Thymus (tissue), 11 donors: Measurements from ENCODE around the gene NOS3. TPM values are rescaled to one million over a fixed set of nuclear protein-coding genes. Genes with fewer than 3 reads are reported as not detected.

Experiments
- DNase-seq, 9 donors: peaks; one replicate each; pipeline ENCODE4 v3.0.0-alpha.2; 2013; ENCODE audit warnings: low spot score in 9 of 9, low read depth in 6 of 9, missing footprints in 1 of 9
- H3K27ac ChIP-seq, 2 donors: one replicate each; pipeline ENCODE4 v1.5.1; 2013; ENCODE audit warnings: control low read depth in 1 of 2, low read depth in 1 of 2, low read length in 1 of 2, mild to moderate bottlenecking in 1 of 2, moderate library complexity in 1 of 2
- H3K27me3 ChIP-seq, 2 donors: one replicate each; pipeline ENCODE4 v1.5.1; 2013; ENCODE audit warnings: low read length in 1 of 2; ENCODE audit not compliant: control insufficient read depth in 2 of 2, insufficient read depth in 1 of 2
- H3K36me3 ChIP-seq, 2 donors: one replicate each; pipeline ENCODE4 v1.5.1; 2013; ENCODE audit warnings: low read length in 1 of 2, mild to moderate bottlenecking in 1 of 2, moderate library complexity in 1 of 2; ENCODE audit not compliant: control insufficient read depth in 2 of 2, insufficient read depth in 2 of 2
- H3K4me1 ChIP-seq, 2 donors: one replicate each; pipeline ENCODE4 v1.5.1; 2013; ENCODE audit warnings: low read length in 2 of 2; ENCODE audit not compliant: control insufficient read depth in 2 of 2, insufficient read depth in 2 of 2
- H3K4me3 ChIP-seq, 2 donors: one replicate each; pipeline ENCODE4 v1.5.1; 2013; ENCODE audit warnings: low read length in 2 of 2, control low read depth in 1 of 2, mild to moderate bottlenecking in 1 of 2
- H3K9me3 ChIP-seq, 2 donors: one replicate each; pipeline ENCODE4 v1.5.1; 2013; ENCODE audit warnings: low read length in 1 of 2, mild to moderate bottlenecking in 1 of 2; ENCODE audit not compliant: control insufficient read depth in 2 of 2, insufficient read depth in 1 of 2
- WGBS: extraction: QIAGEN DNeasy Blood & Tissue Kit; methylation state at CpG from one replicate; pipeline ENCODE4 v1.1.7; 2013; 5-methylcytosine and 5-hydroxymethylcytosine counted together
- polyA plus RNA-seq: library from polyadenylated mRNA; stranded (reverse); fragments of 200-250 nt; gene quantifications from one replicate; pipeline ENCODE4 v1.2.3, GENCODE V29; 2013
- total RNA-seq: library from RNA; stranded (reverse); fragments of 120-200 nt; gene quantifications from one replicate; pipeline ENCODE4 v1.2.4, GENCODE V29; 2013
- donor health status: healthy.

Gene NOS3
- total and polyA plus RNA-seq, 2 donors, result 1.5 to 3.0 TPM

GRCh38 chr7:150976529-150977381, 14.1 kb upstream of the NOS3 start:
- Histone ChIP-seq H3K27me3 (peaks cover 42 to 77% of the 10 kb centered on the region in 2 donors), H3K4me3 (no peak overlapping the region), H3K9me3 (no peaks in the 10 kb centered on the region), H3K36me3 (no peaks in the 10 kb centered on the region), H3K27ac (no peak overlapping the region), H3K4me1 (peaks cover 41 to 60% of the 10 kb centered on the region in 2 donors)
- no peak for DNase-seq
- WGBS, result 42% methylated on average over 13 of the region's 13 CpGs

GRCh38 chr7:150977382-150978125, 13.3 kb upstream of the NOS3 start:
- Histone ChIP-seq H3K27me3 (peaks cover 42 to 81% of the 10 kb centered on the region in 2 donors), H3K27ac (no peak overlapping the region), H3K4me1 (peaks cover 41 to 55% of the 10 kb centered on the region in 2 donors), H3K36me3 (no peaks in the 10 kb centered on the region), H3K9me3 (no peaks in the 10 kb centered on the region), H3K4me3 (peak overlapping the region in 1 of 2 donors; percentile 66)
- 5% methylated on average over 62 of the region's 62 CpGs for WGBS
- no peak for DNase-seq

GRCh38 chr7:150978126-150978789, 12.6 kb upstream of the NOS3 start, which contains the start of gene KCNH2:
Gene KCNH2 (minus strand): TSS chr7:150978321. CDS start chr7:150977913, 408 bp downstream.
- Histone ChIP-seq H3K9me3 (no peaks in the 10 kb centered on the region), H3K27me3 (peaks cover 45 to 86% of the 10 kb centered on the region in 2 donors), H3K36me3 (no peaks in the 10 kb centered on the region), H3K4me1 (peaks cover 41 to 51% of the 10 kb centered on the region in 2 donors), H3K4me3 (peak within 1 kb of the TSS; percentile 33 to 66), H3K27ac (no peak within 1 kb of the TSS)
- under 1% methylated on average over 78 of the region's 81 CpGs for WGBS
- DNase-seq, result peak in 7 of 9 donors; percentile 46 to 79 (median 52)

GRCh38 chr7:150979713-150980390, 11.0 kb upstream of the NOS3 start:
- peaks cover 45 to 85% of the 10 kb centered on the region in 2 donors for H3K27me3 ChIP-seq
- no peak for DNase-seq
- no peaks in the 10 kb centered on the region for H3K9me3 ChIP-seq
- H3K36me3 ChIP-seq, result no peaks in the 10 kb centered on the region
- WGBS, result 54% methylated on average over 7 of the region's 7 CpGs
- no peak overlapping the region for H3K27ac ChIP-seq
- no peak overlapping the region for H3K4me3 ChIP-seq
- peaks cover 33 to 40% of the 10 kb centered on the region in 2 donors for H3K4me1 ChIP-seq

- H3K27me3 ChIP-seq, result peaks cover 45 to 81% of the 10 kb centered on the region in 2 donors
- H3K4me1 ChIP-seq, result peaks cover 25 to 33% of the 10 kb centered on the region in 2 donors
- no peaks in the 10 kb centered on the region for H3K36me3 ChIP-seq
- no peak overlapping the region for H3K27ac ChIP-seq
- no peaks in the 10 kb centered on the region for H3K9me3 ChIP-seq
- DNase-seq, result no peak
- WGBS, result 48% methylated on average over 2 of the region's 2 CpGs
- no peak overlapping the region for H3K4me3 ChIP-seq
Observed at GRCh38 chr7:150980663-150981062, 10.2 kb upstream of the NOS3 start.

- Histone ChIP-seq H3K27ac (no peak overlapping the region), H3K27me3 (peaks cover 41 to 81% of the 10 kb centered on the region in 2 donors), H3K4me1 (peaks cover 22 to 25% of the 10 kb centered on the region in 2 donors), H3K4me3 (no peak overlapping the region), H3K9me3 (no peaks in the 10 kb centered on the region), H3K36me3 (no peaks in the 10 kb centered on the region)
- WGBS, result 72% methylated on average over 6 of the region's 6 CpGs
- DNase-seq, result no peak
Observed at GRCh38 chr7:150981644-150982043, 9.2 kb upstream of the NOS3 start.

GRCh38 chr7:150982351-150982750, 8.5 kb upstream of the NOS3 start:
- H3K36me3 ChIP-seq, result no peaks in the 10 kb centered on the region
- H3K9me3 ChIP-seq, result no peaks in the 10 kb centered on the region
- 51% methylated on average over 3 of the region's 3 CpGs for WGBS
- H3K4me1 ChIP-seq, result peaks cover 16 to 18% of the 10 kb centered on the region in 2 donors
- H3K27me3 ChIP-seq, result peaks cover 34 to 80% of the 10 kb centered on the region in 2 donors
- no peak overlapping the region for H3K4me3 ChIP-seq
- no peak overlapping the region for H3K27ac ChIP-seq
- no peak for DNase-seq

- DNase-seq, result peak in 2 of 9 donors; percentile 73 to 74
- 5% methylated on average over 2 of the region's 2 CpGs for WGBS
- H3K4me1 ChIP-seq, result peaks cover 5 to 17% of the 10 kb centered on the region in 2 donors
- no peak overlapping the region for H3K4me3 ChIP-seq
- H3K27me3 ChIP-seq, result peaks cover 29 to 85% of the 10 kb centered on the region in 2 donors
- H3K27ac ChIP-seq, result no peak overlapping the region
- H3K36me3 ChIP-seq, result no peaks in the 10 kb centered on the region
- no peaks in the 10 kb centered on the region for H3K9me3 ChIP-seq
Observed at GRCh38 chr7:150983893-150984368, 6.9 kb upstream of the NOS3 start.
